Stimulated activated CD4-positive, alpha-beta T cell treated with anti-CD3 and anti-CD28 coated beads, Interleukin-12 subunit alpha, Interleukin-12 subunit beta, amount 100 ng/mL, for 48 hours (primary cell): Measurements from ENCODE around the gene COL17A1.

Source experiments
- DNase-seq, 3 donors: peaks; one replicate each; pipeline ENCODE4 v3.0.0-alpha.2; 2020; ENCODE audit warnings: low read depth in 2 of 3, low spot score in 1 of 3

COL17A1 gene

GRCh38 chr10:103990531-103990930 is 95.1 kb downstream of the COL17A1 start:
- DNase-seq = no peak

DNA sequence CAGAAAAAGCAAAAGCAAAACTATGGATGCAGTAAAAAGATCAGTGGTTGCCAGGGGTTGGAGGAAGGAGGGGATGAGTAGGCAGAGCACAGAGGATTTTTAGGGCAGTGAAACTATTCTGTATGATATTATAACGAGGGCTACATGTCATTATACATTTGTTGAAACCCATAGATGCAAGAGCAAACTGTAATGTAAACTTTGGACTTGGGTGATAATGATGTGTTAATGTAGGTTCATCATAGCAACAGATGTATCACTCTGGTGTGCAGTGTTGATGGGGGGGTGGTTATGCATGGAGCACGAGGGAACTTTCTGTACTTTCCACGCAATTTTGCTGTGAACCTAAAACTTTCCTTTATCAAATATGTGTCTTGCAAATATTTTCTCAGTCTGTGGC is 95.6 kb downstream of the COL17A1 start:
- DNase-seq = no peak

DNA sequence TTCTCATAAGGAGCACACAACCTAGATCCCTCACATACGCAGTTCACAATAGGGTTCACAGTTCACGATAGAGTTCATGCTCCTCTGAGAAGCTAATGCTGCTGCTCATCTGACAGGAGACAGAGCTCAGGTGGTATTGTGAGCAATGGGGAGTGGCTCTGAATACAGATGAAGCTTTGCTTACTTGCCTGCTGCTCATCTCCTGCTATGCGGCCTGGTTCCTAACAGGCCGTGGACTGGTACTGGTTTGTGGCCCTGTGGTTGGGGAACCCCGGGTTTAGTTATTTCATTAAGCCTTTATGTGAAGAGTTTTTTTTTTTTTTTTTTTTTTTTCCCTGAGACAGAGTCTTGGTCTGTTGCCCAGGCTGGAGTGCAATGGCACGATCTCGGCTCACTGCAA is 99.3 kb downstream of the COL17A1 start:
- no peak for DNase-seq

GRCh38 chr10:103985726-103986125 is 100.0 kb downstream of the COL17A1 start:
- DNase-seq = no peak

DNA sequence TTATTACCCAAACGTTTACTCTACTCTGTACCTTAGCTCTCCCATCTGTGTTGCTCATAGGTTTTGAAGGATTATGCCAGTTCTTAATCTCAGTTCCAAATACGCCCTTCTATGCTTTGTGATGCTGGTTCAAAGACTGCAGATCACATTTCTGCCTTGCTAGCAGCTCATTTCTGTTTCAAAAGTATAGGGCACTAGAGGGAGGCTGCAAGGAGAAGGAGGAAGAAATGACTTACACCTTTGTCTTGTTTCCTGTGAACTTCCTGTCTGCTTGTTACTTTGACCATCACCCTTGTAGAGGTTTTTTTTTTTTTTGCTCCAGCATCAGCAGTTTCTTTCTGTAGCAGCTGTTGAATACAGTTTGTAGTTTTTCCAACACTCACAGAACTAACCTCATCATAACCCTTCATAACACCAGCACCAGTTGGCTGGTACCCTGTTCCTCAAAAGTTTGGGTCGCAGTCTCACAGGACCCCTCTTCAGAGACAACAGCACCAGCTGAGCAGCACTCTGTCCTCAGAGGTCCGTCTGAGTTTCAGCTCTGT is 102.2 kb downstream of the COL17A1 start:
- no peak for DNase-seq

GRCh38 chr10:103982639-103983038 is 103.0 kb downstream of the COL17A1 start:
- no peak for DNase-seq
